ENCODE results near the gene USP4. TPM values are rescaled to one million over a fixed set of nuclear protein-coding genes. Genes with fewer than 3 reads are reported as not detected.
"Not testable (repeated sequence)": the region's sequence is repeated elsewhere in the genome, so short reads cannot be mapped to it uniquely, and the experiment has no call there.

The USP4 gene
- total RNA-seq, 2 donors from 2014 or later: 40.5 to 43.9 TPM

- no peak for TF ChIP-seq CTCF (IDR thresholded peaks at IDR 0.05)
- intact Hi-C loops (cut with DNase I): no loop called here
- H3K4me1 ChIP-seq: no peaks in the 10 kb centered on the region
Observed at GRCh38 chr3:49370585-49371290, 30.9 kb upstream of the USP4 start.

GRCh38 chr3:49362561-49362960, 22.7 kb upstream of the USP4 start:
- no peaks in the 10 kb centered on the region for H3K9me3 ChIP-seq
- intact Hi-C loops (cut with DNase I): loop anchor here (5.0 kb wide), 1 partner anchor 50 kb away; the partner anchor contains the start of genes RHOA and TCTA
- H3K27me3 ChIP-seq: no peaks in the 10 kb centered on the region
- no peak for TF ChIP-seq CTCF (IDR thresholded peaks at IDR 0.05)
- no peak overlapping the region for H3K27ac ChIP-seq
- no peak overlapping the region for H3K4me3 ChIP-seq
- peaks cover 13% of the 10 kb centered on the region for H3K36me3 ChIP-seq
- no peak overlapping the region for H3K9ac ChIP-seq (ENCODE audit: low read depth in 2 of 2, low read length in 2 of 2)
- H3K4me1 ChIP-seq: peaks cover 15% of the 10 kb centered on the region
- no peak for DNase-seq

More at GRCh38 chr3:49370585-49371290, 30.9 kb upstream of the USP4 start:
- H3K4me3 ChIP-seq: no peak overlapping the region
- no peak overlapping the region for H3K27ac ChIP-seq
- no peak overlapping the region for H3K9ac ChIP-seq (ENCODE audit: low read depth in 2 of 2, low read length in 2 of 2)
- no peak for DNase-seq
- no peaks in the 10 kb centered on the region for H3K9me3 ChIP-seq
- peaks cover 17% of the 10 kb centered on the region for H3K36me3 ChIP-seq
- H3K27me3 ChIP-seq: no peaks in the 10 kb centered on the region

DNA sequence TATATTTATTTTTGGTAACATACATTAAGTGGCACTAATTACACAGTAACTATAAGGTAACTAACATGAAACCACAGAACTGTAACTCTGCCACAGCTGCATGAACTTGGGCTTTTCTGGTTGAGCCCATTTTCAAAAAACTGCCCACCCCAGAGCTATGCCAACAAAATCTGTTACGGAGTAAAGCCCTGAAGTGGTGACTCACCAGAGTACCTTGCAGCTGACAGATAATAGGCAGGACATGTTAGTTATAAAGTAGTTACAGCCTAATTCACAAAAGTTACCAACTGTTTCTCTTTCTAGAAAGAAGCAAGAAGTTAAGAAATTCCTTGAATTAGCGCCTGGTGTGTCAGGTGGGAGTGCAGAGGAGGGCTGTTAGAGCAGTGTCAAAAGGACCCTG, 19.8 kb upstream of the USP4 start:
- TF ChIP-seq CTCF (IDR thresholded peaks at IDR 0.05): no peak
- intact Hi-C loops (cut with DNase I): loop anchor here (5.0 kb wide), 1 partner anchor 53 kb away; the partner anchor contains the start of genes RHOA and TCTA
- H3K9ac ChIP-seq (ENCODE audit: low read depth in 2 of 2, low read length in 2 of 2): no peak overlapping the region
- DNase-seq: no peak
- no peaks in the 10 kb centered on the region for H3K9me3 ChIP-seq
- H3K27me3 ChIP-seq: no peaks in the 10 kb centered on the region
- H3K4me3 ChIP-seq: no peak overlapping the region
- peak overlapping the region; percentile 95 for H3K27ac ChIP-seq
- H3K36me3 ChIP-seq: peaks cover 13% of the 10 kb centered on the region
- H3K4me1 ChIP-seq: peaks cover 15% of the 10 kb centered on the region

GRCh38 chr3:49358884-49359225, 19.0 kb upstream of the USP4 start:
- peaks cover 15% of the 10 kb centered on the region for H3K4me1 ChIP-seq
- no peaks in the 10 kb centered on the region for H3K9me3 ChIP-seq
- H3K27ac ChIP-seq: peak overlapping the region; percentile 95
- intact Hi-C loops (cut with DNase I): no loop called here
- no peak for DNase-seq
- no peaks in the 10 kb centered on the region for H3K27me3 ChIP-seq
- H3K4me3 ChIP-seq: peak overlapping the region; percentile 60
- peaks cover 13% of the 10 kb centered on the region for H3K36me3 ChIP-seq
- peak overlapping the region in 1 of 2 donors; percentile 93 for H3K9ac ChIP-seq (ENCODE audit: low read depth in 2 of 2, low read length in 2 of 2)
- TF ChIP-seq CTCF (IDR thresholded peaks at IDR 0.05): no peak

DNA sequence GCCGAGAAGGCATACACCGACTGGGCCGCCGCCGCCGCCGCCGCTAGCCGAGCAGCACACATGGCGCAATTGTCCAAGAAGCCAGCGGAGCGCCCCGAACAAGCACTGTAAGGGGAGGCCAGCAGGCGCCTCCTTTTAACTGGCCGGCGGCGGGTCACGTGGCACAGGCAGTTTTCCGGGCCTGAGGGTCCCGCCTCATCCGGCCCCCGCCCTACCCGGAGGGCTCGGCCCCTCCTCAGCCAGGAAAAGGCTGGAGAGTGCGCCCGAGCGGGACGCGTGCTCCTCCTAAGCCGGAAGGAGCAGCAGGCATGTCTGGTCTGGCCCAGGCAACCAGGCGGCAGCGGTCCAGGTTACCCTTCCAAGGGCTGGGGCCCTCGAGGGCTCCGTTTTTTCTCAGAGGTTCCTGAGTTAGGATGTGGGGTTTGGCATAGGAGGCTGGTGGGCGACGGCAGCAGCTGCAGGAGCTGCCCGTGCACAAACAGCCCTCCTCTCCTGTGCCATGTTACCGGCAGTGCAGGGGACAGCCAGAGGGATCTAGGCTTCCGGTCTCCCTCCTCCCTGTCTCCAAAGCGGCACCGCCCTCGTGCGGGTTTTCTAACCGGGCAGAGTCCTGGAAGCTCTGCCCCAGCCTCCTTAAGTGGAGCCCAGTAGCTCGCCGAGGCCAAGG, 18.5 kb upstream of the USP4 start, which contains the start of gene GPX1:
GPX1 (minus strand) TSS at position 137 of the 667 bp plus-strand sequence; CDS start at position 62, 75 bp downstream.
- H3K9ac ChIP-seq (ENCODE audit: low read depth in 2 of 2, low read length in 2 of 2): peak within 1 kb of the TSS; percentile 89 to 93
- peaks cover 13% of the 10 kb centered on the region for H3K36me3 ChIP-seq

DNA sequence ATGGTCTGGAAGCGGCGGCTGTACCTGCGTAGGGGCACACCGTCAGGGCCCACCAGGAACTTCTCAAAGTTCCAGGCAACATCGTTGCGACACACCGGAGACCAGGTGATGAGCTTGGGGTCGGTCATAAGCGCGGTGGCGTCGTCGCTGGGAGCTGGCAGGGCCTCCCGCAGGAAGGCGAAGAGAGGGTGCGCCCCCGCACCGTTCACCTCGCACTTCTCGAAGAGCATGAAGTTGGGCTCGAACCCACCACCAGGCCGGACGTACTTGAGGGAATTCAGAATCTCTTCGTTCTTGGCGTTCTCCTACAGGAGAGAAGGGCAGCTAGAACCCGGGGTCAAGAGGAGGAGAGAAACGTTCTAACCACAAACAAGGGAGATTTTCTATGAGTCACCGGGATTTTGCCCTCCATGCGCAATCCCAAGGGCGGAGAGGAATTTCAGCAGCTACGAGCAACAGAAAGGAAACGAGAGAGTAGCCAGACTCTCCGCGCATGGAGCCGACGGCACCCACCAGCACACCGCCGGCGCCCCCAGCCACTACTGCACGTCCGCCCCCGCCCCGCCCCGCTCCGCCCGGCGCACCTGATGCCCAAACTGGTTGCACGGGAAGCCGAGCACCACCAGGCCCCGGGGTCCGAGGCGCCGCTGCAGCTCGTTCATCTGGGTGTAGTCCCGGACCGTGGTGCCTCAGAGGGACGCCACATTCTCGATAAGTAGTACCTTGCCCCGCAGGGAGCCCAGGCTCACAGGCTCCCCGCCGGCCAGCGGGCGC, 17.8 kb upstream of the USP4 start:
- Histone ChIP-seq H3K36me3 (peaks cover 13% of the 10 kb centered on the region), H3K27ac (peak overlapping the region; percentile 95), H3K4me3 (peak overlapping the region; percentile 60), H3K9ac (ENCODE audit: low read depth in 2 of 2, low read length in 2 of 2) (peak overlapping the region; percentile 89 to 93), H3K4me1 (peaks cover 15% of the 10 kb centered on the region)
- H3K9me3 ChIP-seq; intact Hi-C loops (cut with DNase I); H3K27me3 ChIP-seq: not testable (repeated sequence)
- peak; percentile 47 for DNase-seq

More for the DNA sequence above, 18.5 kb upstream of the USP4 start, which contains the start of gene GPX1:
- Histone ChIP-seq H3K9me3 (no peaks in the 10 kb centered on the region), H3K27me3 (no peaks in the 10 kb centered on the region), H3K4me3 (peak within 1 kb of the TSS; percentile 60), H3K27ac (peak within 1 kb of the TSS; percentile 95), H3K4me1 (peaks cover 15% of the 10 kb centered on the region)
- intact Hi-C loops (cut with DNase I): no loop called here
- no peak for TF ChIP-seq CTCF (IDR thresholded peaks at IDR 0.05)
- peak; percentile 97 for DNase-seq

- Histone ChIP-seq H3K27ac (peak overlapping the region; percentile 95), H3K4me1 (peaks cover 15% of the 10 kb centered on the region), H3K36me3 (peaks cover 10% of the 10 kb centered on the region), H3K9ac (ENCODE audit: low read depth in 2 of 2, low read length in 2 of 2) (peak overlapping the region; percentile 89 to 93), H3K4me3 (peak overlapping the region; percentile 60)
- H3K9me3 ChIP-seq; H3K27me3 ChIP-seq; DNase-seq; intact Hi-C loops (cut with DNase I): not testable (repeated sequence)
Observed at GRCh38 chr3:49357095-49357442, 17.2 kb upstream of the USP4 start.

Measured in colonic mucosa (tissue), 4 donors.